GM10847 (cell line): ENCODE results near the gene PERM1.

ENCODE experiments used
- POLR2A ChIP-seq: IDR thresholded peaks from 2 replicates; pipeline ENCODE4 v1.6.1; 2011; ENCODE audit not compliant: insufficient read length; ENCODE audit errors: extremely low read depth

PERM1 gene

DNA sequence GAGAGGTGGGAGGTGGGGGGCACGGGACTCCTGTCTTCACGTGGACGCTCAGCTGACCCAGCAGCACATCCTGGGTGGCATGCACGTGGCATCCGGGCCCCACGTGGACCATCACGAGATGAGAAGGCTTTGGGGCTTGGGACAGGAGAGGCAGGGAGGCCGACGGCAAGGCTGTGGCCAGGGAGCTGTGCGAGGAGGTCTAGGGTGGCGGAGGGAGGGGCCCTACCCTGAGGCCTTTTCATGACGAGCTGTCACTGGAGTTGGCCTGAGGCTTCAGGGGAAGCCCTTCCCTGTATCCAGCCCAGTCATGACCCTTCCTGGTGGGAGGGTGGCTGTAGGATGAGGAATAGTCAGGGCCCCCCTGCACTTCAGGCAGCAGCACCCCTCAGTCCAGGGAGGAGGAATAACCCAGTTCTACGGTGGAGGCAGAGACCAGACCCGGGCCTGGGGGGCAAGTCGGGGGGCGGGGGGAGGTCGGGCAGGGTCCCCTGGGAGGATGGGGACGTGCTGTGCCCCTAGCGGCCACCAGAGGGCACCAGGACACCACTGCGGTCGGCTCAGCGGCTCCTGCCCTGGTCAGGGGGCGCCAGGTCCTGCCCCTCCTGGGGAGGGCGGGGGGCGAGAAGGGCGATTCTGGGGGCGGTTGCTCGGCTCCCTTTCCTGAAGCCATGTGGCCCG is 2.0 kb upstream of the PERM1 start:
- no peak for TF ChIP-seq POLR2A

DNA sequence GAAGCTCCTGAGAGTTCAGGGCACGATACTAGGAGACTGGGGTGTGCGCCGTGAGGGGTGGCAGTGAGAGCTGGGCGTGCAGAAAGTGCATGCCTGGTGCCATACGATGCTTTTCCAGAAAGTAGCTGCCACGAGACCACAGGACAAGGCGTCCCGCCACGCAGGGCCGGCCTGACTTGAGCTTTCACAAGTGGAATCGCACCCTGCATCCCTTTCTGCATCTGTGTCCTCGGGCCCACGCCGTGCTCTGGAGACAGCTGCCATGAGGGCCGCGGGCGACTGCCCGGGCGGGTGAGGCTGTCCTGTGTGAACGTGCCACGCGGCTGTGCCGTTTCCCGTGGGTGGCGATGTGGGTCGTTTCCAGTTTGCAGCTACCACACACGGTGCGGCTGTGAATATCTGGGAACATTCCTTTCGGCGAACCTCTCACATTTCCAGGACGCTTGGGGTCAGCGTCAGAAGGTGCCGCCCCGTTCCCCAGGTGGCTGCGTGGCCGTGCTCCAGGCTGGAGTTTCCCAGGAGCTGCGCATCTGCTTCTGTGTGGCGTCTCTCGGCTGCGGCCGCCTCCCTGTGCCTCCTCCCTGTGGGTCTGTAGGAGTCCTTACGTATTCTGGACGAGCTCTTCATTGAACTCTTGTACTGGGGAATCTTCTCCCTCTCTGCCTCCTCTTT is 1.0 kb upstream of the PERM1 start:
- TF ChIP-seq POLR2A: no peak

DNA sequence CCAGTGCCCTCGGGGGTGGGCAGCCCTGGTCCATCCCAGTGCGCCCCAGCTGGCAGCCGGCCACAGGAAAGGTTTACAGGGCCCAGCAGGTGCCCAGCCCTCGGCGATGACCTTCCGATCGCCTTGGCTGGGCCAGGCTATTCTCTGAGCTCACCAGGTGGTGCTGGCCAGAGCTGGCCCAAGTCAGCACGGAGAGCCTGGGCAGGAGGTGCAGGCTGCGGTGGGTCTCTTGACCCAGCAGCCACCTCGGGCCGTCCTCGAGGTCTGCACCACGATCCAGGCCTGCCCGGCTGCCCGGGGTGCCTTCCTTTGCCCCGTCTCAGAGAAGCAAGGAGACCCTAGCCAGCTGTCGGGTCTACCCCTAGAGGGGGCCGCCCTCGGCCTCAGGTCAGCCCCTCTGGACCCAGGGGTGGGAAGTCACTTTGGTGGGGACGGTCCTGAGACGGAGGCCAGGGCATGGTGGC is 370 bp downstream of the PERM1 start:
- TF ChIP-seq POLR2A: no peak

DNA sequence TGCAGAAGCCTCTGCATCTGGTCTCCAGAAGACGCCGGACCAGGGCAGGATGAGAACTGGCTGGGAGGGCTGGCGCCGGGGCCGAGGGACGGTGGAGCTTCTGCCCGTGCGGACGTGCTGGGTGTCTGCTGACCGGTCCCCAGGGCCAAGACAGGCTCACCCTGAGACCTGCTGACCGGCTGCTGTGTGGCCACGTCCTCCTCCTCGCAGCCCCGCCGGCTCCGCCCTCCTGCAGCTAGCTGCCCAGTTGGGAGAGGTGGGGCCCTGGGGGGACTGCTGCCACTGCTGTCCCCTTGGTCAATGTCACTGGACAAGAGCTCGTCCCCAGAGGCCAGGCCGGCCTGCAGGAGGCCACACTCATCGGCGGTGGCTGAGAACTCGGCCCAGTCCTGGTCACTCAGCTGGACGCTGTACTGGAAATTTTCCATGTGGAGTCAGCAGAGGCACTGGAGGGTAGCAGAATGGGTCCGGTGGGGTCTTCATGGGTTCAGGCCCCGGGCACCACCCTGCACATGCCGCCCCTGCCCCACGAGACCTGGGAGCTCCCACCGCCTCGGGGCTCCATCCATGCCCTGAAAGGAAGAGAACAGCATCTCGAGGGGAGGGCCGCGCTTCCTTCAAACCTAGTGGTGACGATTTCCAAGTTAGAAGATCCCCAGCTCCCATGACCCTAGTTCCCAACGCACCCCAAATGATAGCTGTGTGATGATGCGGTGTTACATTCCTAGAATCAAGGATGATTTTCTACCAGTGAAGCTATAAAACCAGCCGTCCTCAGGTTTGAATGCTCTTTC is 1.1 kb downstream of the PERM1 start:
- TF ChIP-seq POLR2A: no peak

DNA sequence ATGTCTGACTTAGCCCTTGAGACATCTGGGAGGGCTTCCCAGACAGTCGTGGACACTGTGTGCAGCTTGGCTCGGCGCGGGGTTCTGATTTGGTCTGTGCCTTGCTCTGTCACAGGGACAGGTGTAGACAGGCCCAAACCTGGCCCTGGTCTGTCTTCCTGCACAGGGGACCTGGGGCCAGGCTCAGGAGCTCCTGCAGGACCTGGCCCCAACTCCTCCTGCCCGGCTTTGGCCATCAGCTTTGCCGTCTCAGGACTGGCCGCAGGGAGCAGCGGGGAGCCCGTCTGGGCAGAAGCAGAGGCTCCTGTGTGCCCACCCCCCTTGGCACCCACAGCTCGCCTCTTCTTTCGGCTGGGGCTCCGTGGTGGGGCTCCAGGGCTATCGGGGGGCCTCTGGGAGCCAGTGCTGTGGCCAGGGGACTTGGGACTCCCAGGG is 1.7 kb downstream of the PERM1 start:
- no peak for TF ChIP-seq POLR2A

DNA sequence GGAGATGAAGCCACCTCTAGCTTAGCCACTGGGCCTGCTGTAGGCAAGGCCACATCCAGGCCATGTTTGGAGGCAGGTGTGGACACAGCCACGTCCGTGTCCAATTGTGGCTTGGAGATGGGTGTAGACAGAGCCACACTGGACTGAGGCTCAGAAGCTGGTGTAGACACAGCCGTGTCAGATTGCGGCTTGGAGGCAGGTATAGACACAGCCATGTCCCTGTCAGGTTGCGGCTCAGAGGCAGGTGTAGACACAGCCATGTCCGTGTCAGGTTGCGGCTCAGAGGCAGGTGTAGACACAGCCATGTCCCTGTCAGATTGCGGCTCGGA is 2.2 kb downstream of the PERM1 start:
- TF ChIP-seq POLR2A: no peak

DNA sequence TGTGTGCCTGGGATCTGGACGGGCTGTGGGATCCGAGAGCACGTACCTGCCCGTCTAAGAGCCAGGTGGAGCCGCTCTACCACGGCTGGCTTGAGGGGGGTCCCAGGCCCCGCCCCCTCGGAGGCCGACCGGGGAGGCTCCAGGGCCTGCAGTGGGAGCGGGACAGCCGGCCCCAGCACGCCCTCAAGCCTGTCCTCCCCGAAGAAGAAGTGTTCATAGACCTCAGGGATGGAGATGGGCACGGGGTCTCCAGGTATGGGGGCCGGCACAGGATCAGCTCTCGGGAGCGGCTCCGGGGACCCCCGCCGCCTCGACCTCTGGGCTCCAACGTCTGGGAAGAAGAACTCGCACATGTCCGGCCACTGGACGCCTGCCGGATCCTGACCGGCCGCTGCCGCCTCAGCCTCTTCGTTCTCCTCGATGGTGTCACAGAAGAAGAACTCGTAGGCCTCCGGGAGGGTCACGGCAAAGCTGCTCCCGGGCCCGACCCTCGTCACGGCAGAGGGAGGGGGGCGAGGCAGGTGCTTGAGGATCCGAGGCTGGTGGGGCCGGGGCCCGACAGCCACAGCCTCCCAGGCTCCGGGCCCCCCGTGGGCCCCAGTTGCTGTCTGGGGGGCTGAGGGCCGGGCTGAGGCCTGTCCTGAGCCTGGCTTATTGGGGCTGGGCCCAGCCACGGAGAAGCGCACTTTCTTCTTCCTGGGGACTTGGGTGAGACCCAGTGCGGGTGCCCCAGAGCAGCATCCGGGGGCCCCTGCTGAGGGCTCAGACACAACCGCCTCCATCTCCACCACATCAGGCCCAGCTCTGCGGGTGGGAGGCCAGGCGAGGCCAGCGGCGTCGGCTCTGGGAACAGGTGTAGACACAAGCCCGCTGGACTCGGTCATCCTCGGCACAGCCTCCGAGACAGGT is 2.8 kb downstream of the PERM1 start:
- TF ChIP-seq POLR2A: no peak

DNA sequence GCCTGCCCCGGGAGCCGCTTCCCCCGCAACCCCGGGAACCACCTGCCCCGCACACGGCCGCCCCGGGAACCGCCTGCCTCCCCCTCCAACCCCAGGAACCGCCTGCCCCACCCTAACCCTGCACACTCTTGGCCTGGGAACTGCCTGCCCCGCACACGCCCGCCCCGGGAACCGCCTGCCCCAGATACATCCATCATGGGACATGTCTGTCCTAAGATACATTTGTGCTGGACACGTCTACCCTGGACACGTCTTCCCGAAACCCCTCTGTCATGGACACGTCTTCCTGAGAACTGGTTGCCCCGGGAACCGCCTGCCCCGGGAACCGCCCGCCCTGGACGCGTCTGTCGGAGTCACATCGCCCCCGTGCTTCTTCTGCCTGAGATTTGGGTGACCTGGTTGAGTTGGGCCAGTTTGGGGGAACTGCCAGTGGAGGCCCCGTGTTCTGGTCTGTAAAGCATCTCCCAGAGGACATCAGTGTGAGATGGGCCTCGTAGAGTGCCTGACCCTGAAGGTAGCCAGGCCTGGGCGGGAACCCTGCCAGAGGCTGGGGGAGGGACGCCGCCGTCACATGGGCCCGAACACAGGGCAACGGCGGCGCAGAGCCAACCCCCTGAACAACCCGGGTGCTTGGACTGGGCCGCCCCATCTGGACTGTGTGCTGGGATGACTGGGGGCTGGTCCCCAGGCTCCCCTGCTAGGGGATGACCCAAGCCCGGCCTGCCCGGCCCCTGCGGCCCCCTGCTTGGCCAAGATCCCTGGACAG is 3.6 kb downstream of the PERM1 start:
- TF ChIP-seq POLR2A: no peak

DNA sequence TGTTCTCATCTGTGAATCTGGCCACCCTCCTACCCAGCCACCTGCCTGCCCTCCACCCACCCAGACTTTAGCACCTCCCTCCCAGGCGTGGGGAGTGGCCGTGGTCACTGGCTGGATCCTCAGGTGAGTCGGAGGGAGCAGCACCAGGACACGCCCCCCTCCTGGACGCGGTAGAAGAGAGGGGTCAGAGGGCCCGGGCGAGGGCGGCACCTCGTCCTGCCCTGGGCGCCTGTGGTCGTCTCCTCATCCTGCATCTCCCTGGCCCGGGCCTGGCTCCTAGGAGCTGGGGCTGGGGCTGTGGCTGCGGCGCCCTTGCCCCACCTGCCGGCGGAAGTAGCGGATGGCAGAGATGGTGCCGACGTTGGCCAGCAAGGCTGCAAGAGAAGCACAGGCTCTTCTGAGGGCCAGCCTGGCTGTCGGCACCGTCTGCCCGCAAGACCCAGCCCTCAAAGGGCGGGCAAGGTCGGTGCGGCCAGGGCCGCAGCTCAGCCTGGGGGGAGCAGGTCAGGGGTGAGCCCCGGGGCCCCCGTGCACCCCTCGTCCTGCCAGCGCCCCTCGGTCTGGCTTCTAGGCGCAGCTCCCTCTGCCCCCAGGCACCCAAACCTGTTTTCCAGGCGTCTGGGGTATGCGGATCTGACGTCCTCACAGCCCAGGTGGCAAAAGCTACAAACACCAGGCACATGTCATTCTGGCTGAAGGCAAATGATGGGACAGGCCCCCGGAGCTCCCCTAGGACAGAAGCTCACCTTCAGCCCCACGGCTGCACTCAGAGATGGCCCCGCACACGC is 5.8 kb downstream of the PERM1 start:
- no peak for TF ChIP-seq POLR2A

DNA sequence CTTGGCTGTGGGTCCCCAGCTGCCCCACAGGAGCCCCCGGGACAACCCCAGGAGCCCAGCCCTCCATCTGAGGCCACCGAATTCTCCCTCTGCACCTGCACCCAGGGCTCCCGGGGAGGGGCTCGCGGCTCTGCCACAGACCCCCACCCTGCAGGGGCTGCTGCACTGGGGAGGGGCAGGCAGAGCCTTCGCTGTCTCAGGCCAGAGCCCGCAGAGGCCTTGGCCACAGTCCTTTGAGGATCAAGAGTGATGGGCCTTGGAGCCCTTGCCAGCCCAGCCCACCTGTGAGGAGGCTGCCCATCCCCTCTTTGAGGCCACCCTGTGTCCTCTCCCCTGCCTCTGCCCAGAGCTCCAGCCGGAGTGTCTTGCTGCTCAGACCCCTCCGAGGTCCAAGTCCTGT is 6.5 kb downstream of the PERM1 start:
- no peak for TF ChIP-seq POLR2A

DNA sequence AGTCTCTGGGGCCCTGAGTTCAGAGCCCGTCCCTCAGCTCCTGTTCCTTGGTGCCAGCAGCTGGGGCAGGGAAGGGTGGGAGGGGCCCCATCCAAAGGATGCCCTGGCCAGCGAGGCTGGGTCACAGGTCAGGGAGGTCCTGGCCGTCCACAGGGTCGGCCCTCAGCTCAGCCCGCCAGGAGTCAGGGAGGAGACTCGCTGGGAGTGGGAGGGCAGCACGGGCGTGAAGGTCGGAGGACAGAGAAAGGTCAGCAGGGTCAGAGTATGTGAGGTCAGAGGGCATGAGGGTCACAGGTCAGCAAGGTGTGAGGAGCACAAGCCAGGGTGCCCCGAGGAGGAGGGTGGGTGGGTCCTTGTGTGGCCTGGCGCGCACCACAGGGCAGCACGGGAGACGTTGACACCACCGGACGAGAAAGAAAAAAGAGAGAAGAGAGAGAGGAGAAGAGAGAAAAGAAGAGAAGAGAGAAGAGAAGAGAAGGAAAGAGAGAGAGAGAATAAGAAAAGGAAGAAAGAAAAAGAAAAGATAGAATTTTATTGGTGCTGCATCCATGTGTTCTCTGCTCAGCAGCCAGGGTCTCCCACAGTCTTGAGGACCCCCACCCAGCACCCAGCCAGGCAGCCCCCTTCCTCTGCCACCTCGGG is 7.1 kb downstream of the PERM1 start:
- TF ChIP-seq POLR2A: no peak

DNA sequence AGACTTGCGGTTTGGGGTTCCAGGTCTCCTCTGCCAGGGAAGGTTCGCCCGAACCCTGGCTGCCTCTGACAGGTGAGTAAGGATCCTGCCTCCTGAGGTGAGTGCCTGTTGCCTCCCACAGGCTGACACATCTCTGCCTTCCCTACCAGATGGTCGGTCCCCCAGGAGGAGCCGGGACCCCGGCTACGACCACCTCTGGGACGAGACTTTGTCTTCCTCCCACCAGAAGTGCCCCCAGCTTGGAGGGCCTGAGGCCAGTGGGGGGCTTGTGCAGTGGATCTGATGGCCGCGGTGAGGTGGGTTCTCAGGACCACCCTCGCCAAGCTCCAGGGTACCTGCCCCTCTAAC is 7.6 kb downstream of the PERM1 start:
- no peak for TF ChIP-seq POLR2A

DNA sequence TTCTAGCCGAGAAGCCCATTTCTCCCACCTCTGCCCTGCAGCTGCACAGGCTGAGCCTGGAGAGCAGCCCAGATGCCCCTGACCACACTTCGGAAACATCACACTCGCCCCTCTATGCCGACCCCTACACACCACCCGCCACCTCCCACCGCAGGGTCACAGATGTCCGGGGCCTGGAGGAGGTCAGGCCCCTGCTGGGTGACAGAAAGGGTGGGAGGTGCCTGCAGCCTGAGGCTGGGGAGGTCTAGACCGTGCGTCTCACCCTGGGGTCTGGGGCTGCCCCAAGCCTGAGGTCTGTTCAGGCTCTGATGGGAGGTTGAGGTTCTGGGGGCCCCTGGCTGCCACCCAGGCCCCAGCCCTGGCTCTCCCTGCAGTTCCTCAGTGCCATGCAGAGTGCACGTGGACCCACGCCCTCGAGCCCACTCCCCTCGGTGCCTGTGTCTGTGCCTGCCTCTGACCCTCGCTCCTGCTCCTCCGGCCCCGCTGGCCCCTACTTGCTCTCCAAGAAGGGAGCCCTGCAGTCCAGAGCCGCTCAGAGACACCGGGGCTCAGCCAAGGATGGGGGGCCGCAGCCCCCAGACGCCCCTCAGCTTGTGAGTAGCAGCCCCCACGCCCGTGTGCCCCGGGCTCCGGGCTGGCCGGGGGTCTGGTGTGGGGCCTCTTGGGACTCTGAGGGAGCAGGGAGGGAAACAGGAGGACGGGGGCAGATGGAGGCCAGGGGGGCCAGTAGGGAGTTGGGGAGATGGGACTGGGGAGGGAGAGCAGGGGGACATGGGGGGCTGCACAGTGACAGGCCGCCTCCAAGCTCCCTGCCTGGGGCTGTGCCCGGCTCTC is 8.2 kb downstream of the PERM1 start:
- no peak for TF ChIP-seq POLR2A
